ENCODE measurements around the gene ATG14.

The ATG14 gene

GRCh38 chr14:55355922-55356321, 55.7 kb downstream of the ATG14 start:
- no peaks in the 10 kb centered on the region for H3K9me3 ChIP-seq (ENCODE audit: control insufficient read depth, low read length)
- no peaks in the 10 kb centered on the region for H3K36me3 ChIP-seq (ENCODE audit: control insufficient read depth, insufficient read depth, low read length)
- no peaks in the 10 kb centered on the region for H3K4me1 ChIP-seq (ENCODE audit: control insufficient read depth, insufficient read depth, low read length)
- H3K4me3 ChIP-seq (ENCODE audit: insufficient read depth, low read depth, low read length), result no peak overlapping the region
- H3K27me3 ChIP-seq (ENCODE audit: control insufficient read depth, insufficient read depth, low read length, poor library complexity, severe bottlenecking), result no peaks in the 10 kb centered on the region
- H3K27ac ChIP-seq (ENCODE audit: insufficient read depth, low read depth, low read length, poor library complexity, severe bottlenecking), result no peak overlapping the region
- WGBS, 2 experiments, result 91 to 92% methylated on average over 6 of the region's 6 CpGs

GRCh38 chr14:55354500-55354899, 57.1 kb downstream of the ATG14 start:
- WGBS, 2 experiments, result 63% methylated on average over 5 of the region's 5 CpGs

GRCh38 chr14:55353686-55354467, 57.8 kb downstream of the ATG14 start:
- H3K4me3 ChIP-seq (ENCODE audit: insufficient read depth, low read depth, low read length), result no peak overlapping the region
- no peaks in the 10 kb centered on the region for H3K4me1 ChIP-seq (ENCODE audit: control insufficient read depth, insufficient read depth, low read length)
- H3K27me3 ChIP-seq (ENCODE audit: control insufficient read depth, insufficient read depth, low read length, poor library complexity, severe bottlenecking), result no peaks in the 10 kb centered on the region
- 92 to 93% methylated on average over 11 of the region's 11 CpGs for WGBS, 2 experiments
- no peak overlapping the region for H3K27ac ChIP-seq (ENCODE audit: insufficient read depth, low read depth, low read length, poor library complexity, severe bottlenecking)
- H3K36me3 ChIP-seq (ENCODE audit: control insufficient read depth, insufficient read depth, low read length), result no peaks in the 10 kb centered on the region
- no peaks in the 10 kb centered on the region for H3K9me3 ChIP-seq (ENCODE audit: control insufficient read depth, low read length)

More at GRCh38 chr14:55354500-55354899, 57.1 kb downstream of the ATG14 start:
- no peaks in the 10 kb centered on the region for H3K36me3 ChIP-seq (ENCODE audit: control insufficient read depth, insufficient read depth, low read length)
- H3K9me3 ChIP-seq (ENCODE audit: control insufficient read depth, low read length), result no peaks in the 10 kb centered on the region
- no peaks in the 10 kb centered on the region for H3K27me3 ChIP-seq (ENCODE audit: control insufficient read depth, insufficient read depth, low read length, poor library complexity, severe bottlenecking)
- H3K4me1 ChIP-seq (ENCODE audit: control insufficient read depth, insufficient read depth, low read length), result no peaks in the 10 kb centered on the region
- H3K4me3 ChIP-seq (ENCODE audit: insufficient read depth, low read depth, low read length), result no peak overlapping the region
- no peak overlapping the region for H3K27ac ChIP-seq (ENCODE audit: insufficient read depth, low read depth, low read length, poor library complexity, severe bottlenecking)

- Histone ChIP-seq H3K4me1 (ENCODE audit: control insufficient read depth, insufficient read depth, low read length) (no peaks in the 10 kb centered on the region), H3K9me3 (ENCODE audit: control insufficient read depth, low read length) (no peaks in the 10 kb centered on the region), H3K36me3 (ENCODE audit: control insufficient read depth, insufficient read depth, low read length) (no peaks in the 10 kb centered on the region), H3K27me3 (ENCODE audit: control insufficient read depth, insufficient read depth, low read length, poor library complexity, severe bottlenecking) (no peaks in the 10 kb centered on the region), H3K27ac (ENCODE audit: insufficient read depth, low read depth, low read length, poor library complexity, severe bottlenecking) (no peak overlapping the region), H3K4me3 (ENCODE audit: insufficient read depth, low read depth, low read length) (no peak overlapping the region)
- 95 to 97% methylated on average over 9 of the region's 9 CpGs for WGBS, 2 experiments
Measured at GRCh38 chr14:55352201-55352600, 59.4 kb downstream of the ATG14 start.

GRCh38 chr14:55351111-55351510, 60.5 kb downstream of the ATG14 start:
- H3K4me3 ChIP-seq (ENCODE audit: insufficient read depth, low read depth, low read length), result no peak overlapping the region
- no peaks in the 10 kb centered on the region for H3K36me3 ChIP-seq (ENCODE audit: control insufficient read depth, insufficient read depth, low read length)
- no peaks in the 10 kb centered on the region for H3K9me3 ChIP-seq (ENCODE audit: control insufficient read depth, low read length)
- no peak overlapping the region for H3K27ac ChIP-seq (ENCODE audit: insufficient read depth, low read depth, low read length, poor library complexity, severe bottlenecking)
- WGBS, 2 experiments, result 94 to 96% methylated on average over 9 of the region's 9 CpGs
- H3K27me3 ChIP-seq (ENCODE audit: control insufficient read depth, insufficient read depth, low read length, poor library complexity, severe bottlenecking), result no peaks in the 10 kb centered on the region
- H3K4me1 ChIP-seq (ENCODE audit: control insufficient read depth, insufficient read depth, low read length), result no peaks in the 10 kb centered on the region

GRCh38 chr14:55350461-55350860, 61.2 kb downstream of the ATG14 start:
- Histone ChIP-seq H3K9me3 (ENCODE audit: control insufficient read depth, low read length) (no peaks in the 10 kb centered on the region), H3K27ac (ENCODE audit: insufficient read depth, low read depth, low read length, poor library complexity, severe bottlenecking) (no peak overlapping the region), H3K4me1 (ENCODE audit: control insufficient read depth, insufficient read depth, low read length) (no peaks in the 10 kb centered on the region), H3K27me3 (ENCODE audit: control insufficient read depth, insufficient read depth, low read length, poor library complexity, severe bottlenecking) (no peaks in the 10 kb centered on the region), H3K36me3 (ENCODE audit: control insufficient read depth, insufficient read depth, low read length) (no peaks in the 10 kb centered on the region), H3K4me3 (ENCODE audit: insufficient read depth, low read depth, low read length) (no peak overlapping the region)
- WGBS, 2 experiments, result 87 to 96% methylated on average over 4 of the region's 4 CpGs

GRCh38 chr14:55349565-55349964, 62.1 kb downstream of the ATG14 start:
- no peak overlapping the region for H3K27ac ChIP-seq (ENCODE audit: insufficient read depth, low read depth, low read length, poor library complexity, severe bottlenecking)
- no peaks in the 10 kb centered on the region for H3K4me1 ChIP-seq (ENCODE audit: control insufficient read depth, insufficient read depth, low read length)
- no peaks in the 10 kb centered on the region for H3K36me3 ChIP-seq (ENCODE audit: control insufficient read depth, insufficient read depth, low read length)
- H3K4me3 ChIP-seq (ENCODE audit: insufficient read depth, low read depth, low read length), result no peak overlapping the region
- WGBS, 2 experiments, result 90 to 92% methylated on average over 12 of the region's 12 CpGs
- no peaks in the 10 kb centered on the region for H3K27me3 ChIP-seq (ENCODE audit: control insufficient read depth, insufficient read depth, low read length, poor library complexity, severe bottlenecking)
- H3K9me3 ChIP-seq (ENCODE audit: control insufficient read depth, low read length), result no peaks in the 10 kb centered on the region

- Histone ChIP-seq H3K4me1 (ENCODE audit: control insufficient read depth, insufficient read depth, low read length) (no peaks in the 10 kb centered on the region), H3K27me3 (ENCODE audit: control insufficient read depth, insufficient read depth, low read length, poor library complexity, severe bottlenecking) (no peaks in the 10 kb centered on the region), H3K36me3 (ENCODE audit: control insufficient read depth, insufficient read depth, low read length) (no peaks in the 10 kb centered on the region), H3K9me3 (ENCODE audit: control insufficient read depth, low read length) (no peaks in the 10 kb centered on the region), H3K27ac (ENCODE audit: insufficient read depth, low read depth, low read length, poor library complexity, severe bottlenecking) (no peak overlapping the region), H3K4me3 (ENCODE audit: insufficient read depth, low read depth, low read length) (no peak overlapping the region)
- 92 to 93% methylated on average over 4 of the region's 4 CpGs for whole genome bisulfite sequencing, 2 experiments
Measured at GRCh38 chr14:55348766-55349453, 62.7 kb downstream of the ATG14 start.

GRCh38 chr14:55347748-55348147, 63.9 kb downstream of the ATG14 start:
- H3K4me1 ChIP-seq (ENCODE audit: control insufficient read depth, insufficient read depth, low read length), result no peaks in the 10 kb centered on the region
- 100% methylated on average over 2 to 3 of the region's 3 CpGs for WGBS, 2 experiments
- H3K27me3 ChIP-seq (ENCODE audit: control insufficient read depth, insufficient read depth, low read length, poor library complexity, severe bottlenecking), result no peaks in the 10 kb centered on the region

GRCh38 chr14:55347040-55347439, 64.6 kb downstream of the ATG14 start:
- no peak overlapping the region for H3K27ac ChIP-seq (ENCODE audit: insufficient read depth, low read depth, low read length, poor library complexity, severe bottlenecking)
- WGBS, 2 experiments, result 92% methylated on average over 1 of the region's 1 CpG; no CpG with 5 or more reads in 1 of the 2 experiments
- H3K4me1 ChIP-seq (ENCODE audit: control insufficient read depth, insufficient read depth, low read length), result no peaks in the 10 kb centered on the region
- H3K9me3 ChIP-seq (ENCODE audit: control insufficient read depth, low read length), result no peaks in the 10 kb centered on the region
- H3K27me3 ChIP-seq (ENCODE audit: control insufficient read depth, insufficient read depth, low read length, poor library complexity, severe bottlenecking), result no peaks in the 10 kb centered on the region
- no peaks in the 10 kb centered on the region for H3K36me3 ChIP-seq (ENCODE audit: control insufficient read depth, insufficient read depth, low read length)
- H3K4me3 ChIP-seq (ENCODE audit: insufficient read depth, low read depth, low read length), result no peak overlapping the region

More at GRCh38 chr14:55347748-55348147, 63.9 kb downstream of the ATG14 start:
- Histone ChIP-seq H3K36me3 (ENCODE audit: control insufficient read depth, insufficient read depth, low read length) (no peaks in the 10 kb centered on the region), H3K4me3 (ENCODE audit: insufficient read depth, low read depth, low read length) (no peak overlapping the region), H3K9me3 (ENCODE audit: control insufficient read depth, low read length) (no peaks in the 10 kb centered on the region), H3K27ac (ENCODE audit: insufficient read depth, low read depth, low read length, poor library complexity, severe bottlenecking) (no peak overlapping the region)
